ENCODE data around the gene ZDHHC19.

Gene ZDHHC19

GRCh38 chr3:196217307-196218154 lies 6.3 kb upstream of the ZDHHC19 start:
- Histone ChIP-seq H3K27ac (ENCODE audit: low read length) (no peak overlapping the region), H3F3A (ENCODE audit: insufficient read depth, low read length) (no peaks in the 10 kb centered on the region), H3K36me3 (replicated peaks; ENCODE audit: insufficient read depth, low read length) (no peaks in the 10 kb centered on the region), H4K20me1 (ENCODE audit: insufficient read depth, low read length) (no peaks in the 10 kb centered on the region), H3K4me1 (ENCODE audit: low read length) (peaks cover 9% of the 10 kb centered on the region; the same call in 1 of the 2 replicates), H3K4me2 (ENCODE audit: low read depth, low read length) (no peak overlapping the region), H3K9me3 (replicated peaks; ENCODE audit: insufficient read depth, low read length) (no peaks in the 10 kb centered on the region), H2AFZ (ENCODE audit: low read length) (no peak overlapping the region), H3K4me3 (ENCODE audit: low read length) (no peak overlapping the region), H3K27me3 (replicated peaks; ENCODE audit: insufficient read depth, low read length) (0 out of 2 replicates have a peak, but pooled peaks cover 3% of the 10 kb centered on the region), H3K79me2 (ENCODE audit: low read length) (no peaks in the 10 kb centered on the region), H3K9ac (ENCODE audit: low read length) (no peak overlapping the region), H3K9me2 (replicated peaks; ENCODE audit: insufficient read depth, low read length) (no peaks in the 10 kb centered on the region)
- TF ChIP-seq CTCF (IDR thresholded peaks at IDR 0.05; ENCODE audit: low read length) (no peak), EZH2 (optimal IDR thresholded peaks at IDR 0.05; ENCODE audit: low read depth, low read length) (no peak), EZH2phosphoT487 (IDR thresholded peaks at IDR 0.05; ENCODE audit: low read length) (no peak)
- DNase-seq, result no peak

- Histone ChIP-seq H3F3A (ENCODE audit: insufficient read depth, low read length) (no peaks in the 10 kb centered on the region), H3K27me3 (replicated peaks; ENCODE audit: insufficient read depth, low read length) (0 out of 2 replicates have a peak, but pooled peaks cover 3% of the 10 kb centered on the region), H3K4me1 (ENCODE audit: low read length) (peaks cover 9% of the 10 kb centered on the region; the same call in 1 of the 2 replicates), H3K4me2 (ENCODE audit: low read depth, low read length) (no peak overlapping the region), H3K4me3 (ENCODE audit: low read length) (no peak overlapping the region), H3K79me2 (ENCODE audit: low read length) (no peaks in the 10 kb centered on the region), H4K20me1 (ENCODE audit: insufficient read depth, low read length) (no peaks in the 10 kb centered on the region), H3K27ac (ENCODE audit: low read length) (no peak overlapping the region), H3K9me3 (replicated peaks; ENCODE audit: insufficient read depth, low read length) (no peaks in the 10 kb centered on the region), H2AFZ (ENCODE audit: low read length) (no peak overlapping the region), H3K36me3 (replicated peaks; ENCODE audit: insufficient read depth, low read length) (no peaks in the 10 kb centered on the region), H3K9ac (ENCODE audit: low read length) (no peak overlapping the region), H3K9me2 (replicated peaks; ENCODE audit: insufficient read depth, low read length) (no peaks in the 10 kb centered on the region)
- TF ChIP-seq EZH2 (optimal IDR thresholded peaks at IDR 0.05; ENCODE audit: low read depth, low read length) (no peak), CTCF (IDR thresholded peaks at IDR 0.05; ENCODE audit: low read length) (no peak), EZH2phosphoT487 (IDR thresholded peaks at IDR 0.05; ENCODE audit: low read length) (no peak)
- no peak for DNase-seq
Measured at GRCh38 chr3:196216681-196217211, 5.5 kb upstream of the ZDHHC19 start.

GRCh38 chr3:196216089-196216564 lies 4.9 kb upstream of the ZDHHC19 start, which contains the start of gene SLC51A:
Gene SLC51A (plus strand): TSS chr3:196216534. CDS start chr3:196216713, 179 bp downstream.
- Histone ChIP-seq H3K79me2 (ENCODE audit: low read length) (no peaks in the 10 kb centered on the region), H3K4me1 (ENCODE audit: low read length) (peaks cover 9% of the 10 kb centered on the region; the same call in 1 of the 2 replicates), H3K9ac (ENCODE audit: low read length) (no peak within 1 kb of the TSS), H4K20me1 (ENCODE audit: insufficient read depth, low read length) (no peaks in the 10 kb centered on the region), H3K4me2 (ENCODE audit: low read depth, low read length) (no peak within 1 kb of the TSS), H3K27me3 (replicated peaks; ENCODE audit: insufficient read depth, low read length) (0 out of 2 replicates have a peak, but pooled peaks cover 3% of the 10 kb centered on the region), H3K36me3 (replicated peaks; ENCODE audit: insufficient read depth, low read length) (no peaks in the 10 kb centered on the region), H3K27ac (ENCODE audit: low read length) (no peak within 1 kb of the TSS), H3K4me3 (ENCODE audit: low read length) (no peak within 1 kb of the TSS), H3K9me2 (replicated peaks; ENCODE audit: insufficient read depth, low read length) (no peaks in the 10 kb centered on the region), H3F3A (ENCODE audit: insufficient read depth, low read length) (no peaks in the 10 kb centered on the region), H3K9me3 (replicated peaks; ENCODE audit: insufficient read depth, low read length) (no peaks in the 10 kb centered on the region), H2AFZ (ENCODE audit: low read length) (no peak within 1 kb of the TSS)
- no peak for TF ChIP-seq EZH2phosphoT487 (IDR thresholded peaks at IDR 0.05; ENCODE audit: low read length)
- TF ChIP-seq EZH2 (optimal IDR thresholded peaks at IDR 0.05; ENCODE audit: low read depth, low read length), result no peak
- no peak for TF ChIP-seq CTCF (IDR thresholded peaks at IDR 0.05; ENCODE audit: low read length)
- DNase-seq, result no peak
